ENCODE results near the gene MANSC4. TPM values are rescaled to one million over a fixed set of nuclear protein-coding genes. Genes with fewer than 3 reads are reported as not detected.

MANSC4 gene
- polyA plus RNA-seq, 1 donor from 2014 or later = 0.43 TPM

- Histone ChIP-seq H3K4me3 (ENCODE audit: low read length) (no peak overlapping the region), H4K20me1 (ENCODE audit: insufficient read depth) (no peaks in the 10 kb centered on the region), H3K4me2 (ENCODE audit: low read length) (no peak overlapping the region), H3K9ac (ENCODE audit: low read length) (no peak overlapping the region), H3K27ac (ENCODE audit: low read length) (no peak overlapping the region), H3K27me3 (ENCODE audit: insufficient read depth, low read depth, low read length) (no peaks in the 10 kb centered on the region), H3F3A (ENCODE audit: insufficient read depth, low read length, poor library complexity, severe bottlenecking) (no peaks in the 10 kb centered on the region), H3K9me3 (ENCODE audit: low read length) (no peaks in the 10 kb centered on the region), H2AFZ (ENCODE audit: low read depth, low read length) (no peak overlapping the region), H3K9me2 (ENCODE audit: insufficient read depth, low read length) (no peaks in the 10 kb centered on the region), H3K36me3 (ENCODE audit: insufficient read depth, low read length) (peaks cover 12% of the 10 kb centered on the region), H3K79me2 (replicated peaks; ENCODE audit: insufficient read depth, low read length) (no peaks in the 10 kb centered on the region)
- no peak for TF ChIP-seq CTCF (IDR thresholded peaks at IDR 0.05; ENCODE audit: poor library complexity, severe bottlenecking)
These were observed 22.9 kb upstream of the MANSC4 start for GRCh38 chr12:27802936-27803335.

GRCh38 chr12:27802511-27802910 is 22.5 kb upstream of the MANSC4 start:
- Histone ChIP-seq H3K9me3 (ENCODE audit: low read length) (no peaks in the 10 kb centered on the region), H3K4me3 (ENCODE audit: low read length) (no peak overlapping the region), H3K36me3 (ENCODE audit: insufficient read depth, low read length) (peaks cover 12% of the 10 kb centered on the region), H4K20me1 (ENCODE audit: insufficient read depth) (no peaks in the 10 kb centered on the region), H3F3A (ENCODE audit: insufficient read depth, low read length, poor library complexity, severe bottlenecking) (no peaks in the 10 kb centered on the region), H3K79me2 (replicated peaks; ENCODE audit: insufficient read depth, low read length) (no peaks in the 10 kb centered on the region), H3K9me2 (ENCODE audit: insufficient read depth, low read length) (no peaks in the 10 kb centered on the region), H3K27me3 (ENCODE audit: insufficient read depth, low read depth, low read length) (no peaks in the 10 kb centered on the region), H2AFZ (ENCODE audit: low read depth, low read length) (no peak overlapping the region), H3K4me2 (ENCODE audit: low read length) (no peak overlapping the region), H3K27ac (ENCODE audit: low read length) (no peak overlapping the region), H3K9ac (ENCODE audit: low read length) (no peak overlapping the region)
- TF ChIP-seq EZH2 (IDR thresholded peaks at IDR 0.05; ENCODE audit: borderline replicate concordance, insufficient read depth, low read length, poor library complexity, severe bottlenecking) (no peak), EP300 (conservative IDR thresholded peaks at IDR 0.05; ENCODE audit: poor library complexity, severe bottlenecking) (no peak), MXI1 (conservative IDR thresholded peaks at IDR 0.05; ENCODE audit: poor library complexity, severe bottlenecking) (no peak), REST (IDR thresholded peaks at IDR 0.05; ENCODE audit: borderline replicate concordance) (no peak), POLR2AphosphoS5 (IDR thresholded peaks at IDR 0.05) (no peak), CTCF (IDR thresholded peaks at IDR 0.05; ENCODE audit: poor library complexity, severe bottlenecking) (no peak), SMC3 (conservative IDR thresholded peaks at IDR 0.05; ENCODE audit: poor library complexity) (no peak), TAF1 (IDR thresholded peaks at IDR 0.05; ENCODE audit: low read depth) (no peak), RAD21 (conservative IDR thresholded peaks at IDR 0.05) (no peak)

Data from neural cell (in vitro differentiated cells).